Activated T-cell treated with anti-CD3 and anti-CD28 coated beads, Interleukin-2, amount 50 U/mL, for 72 hours (primary cell): ENCODE results near the gene ISLR2. TPM values are rescaled to one million over a fixed set of nuclear protein-coding genes. Genes with fewer than 3 reads are reported as not detected.
A peak's percentile ranks its signal among the peaks of the same experiment; 100 is the strongest.

ENCODE experiments used
- ATAC-seq, 2 donors: fragments of 150-1000 bp; cut with Tn5 transposase; replicated peaks in 1 of 2; 2 replicates each; pipeline ENCODE4 v1.10.0; 2021; ENCODE audit warnings: moderate library complexity in 2 of 2, mild to moderate bottlenecking in 1 of 2
- DNase-seq, 2 donors: peaks; one replicate each; pipeline ENCODE4 v3.0.0; 2021 to 2022; ENCODE audit warnings: mixed read lengths in 1 of 2
- H3K27ac Mint-ChIP-seq: one replicate; pipeline ENCODE4 v1.8.0; 2022; ENCODE audit warnings: mild to moderate bottlenecking, moderate library complexity, mixed read lengths
- H3K27me3 Mint-ChIP-seq: one replicate; pipeline ENCODE4 v1.8.0; 2022; ENCODE audit warnings: low read depth, mixed read lengths
- H3K36me3 Mint-ChIP-seq, 2 donors: one replicate each; pipeline ENCODE4 v1.8.0; 2022; ENCODE audit warnings: mixed read lengths in 2 of 2, mild to moderate bottlenecking in 1 of 2; ENCODE audit not compliant: insufficient read depth in 2 of 2
- H3K4me1 Mint-ChIP-seq: one replicate; pipeline ENCODE4 v1.8.0; 2022; ENCODE audit warnings: low read depth, mixed read lengths
- H3K4me3 Mint-ChIP-seq, 2 donors: one replicate each; pipeline ENCODE4 v1.8.0; 2022; ENCODE audit warnings: mild to moderate bottlenecking in 2 of 2, mixed read lengths in 2 of 2, moderate library complexity in 2 of 2
- H3K9me3 Mint-ChIP-seq, 2 donors: one replicate each; pipeline ENCODE4 v1.8.0; 2022; ENCODE audit warnings: mixed read lengths in 2 of 2
- total RNA-seq, 2 donors: library from RNA; stranded (reverse); gene quantifications; one replicate each; pipeline ENCODE4 v1.2.3, GENCODE V29; 2022

Gene ISLR2
- total RNA-seq, 2 donors from 2014 or later, result 0.62 TPM; not detected in 1

GRCh38 chr15:74133694-74134386 is 3.5 kb downstream of the ISLR2 start:
- Mint-ChIP-seq H3K4me1 (peaks cover 40% of the 10 kb centered on the region), H3K9me3 (no peaks in the 10 kb centered on the region), H3K36me3 (no peaks in the 10 kb centered on the region), H3K27me3 (peaks cover 93% of the 10 kb centered on the region), H3K4me3 (no peak overlapping the region), H3K27ac (no peak overlapping the region)
- no peak for ATAC-seq
- DNase-seq, result no peak

GRCh38 chr15:74134387-74135027 is 4.1 kb downstream of the ISLR2 start:
- Mint-ChIP-seq H3K36me3 (no peaks in the 10 kb centered on the region), H3K27me3 (peaks cover 93% of the 10 kb centered on the region), H3K27ac (no peak overlapping the region), H3K4me1 (peaks cover 39% of the 10 kb centered on the region), H3K9me3 (no peaks in the 10 kb centered on the region), H3K4me3 (peak overlapping the region; percentile 40 to 43)
- DNase-seq, result peak; percentile 54 to 70
- ATAC-seq, result peak; percentile 40 to 43

GRCh38 chr15:74135041-74135565 is 4.7 kb downstream of the ISLR2 start:
- no peak for ATAC-seq
- H3K27me3 Mint-ChIP-seq, result peaks cover 92% of the 10 kb centered on the region
- DNase-seq, result no peak
- peaks cover 44% of the 10 kb centered on the region for H3K4me1 Mint-ChIP-seq
- no peaks in the 10 kb centered on the region for H3K9me3 Mint-ChIP-seq
- H3K36me3 Mint-ChIP-seq, result no peaks in the 10 kb centered on the region
- H3K27ac Mint-ChIP-seq, result no peak overlapping the region
- peak overlapping the region; percentile 40 to 43 for H3K4me3 Mint-ChIP-seq

GRCh38 chr15:74136540-74136813 is 6.1 kb downstream of the ISLR2 start:
- Mint-ChIP-seq H3K27me3 (peaks cover 88% of the 10 kb centered on the region), H3K4me3 (peak overlapping the region; percentile 50 to 79), H3K36me3 (no peaks in the 10 kb centered on the region), H3K4me1 (peaks cover 38% of the 10 kb centered on the region), H3K27ac (no peak overlapping the region), H3K9me3 (no peaks in the 10 kb centered on the region)
- no peak for DNase-seq
- ATAC-seq, result no peak

DNA sequence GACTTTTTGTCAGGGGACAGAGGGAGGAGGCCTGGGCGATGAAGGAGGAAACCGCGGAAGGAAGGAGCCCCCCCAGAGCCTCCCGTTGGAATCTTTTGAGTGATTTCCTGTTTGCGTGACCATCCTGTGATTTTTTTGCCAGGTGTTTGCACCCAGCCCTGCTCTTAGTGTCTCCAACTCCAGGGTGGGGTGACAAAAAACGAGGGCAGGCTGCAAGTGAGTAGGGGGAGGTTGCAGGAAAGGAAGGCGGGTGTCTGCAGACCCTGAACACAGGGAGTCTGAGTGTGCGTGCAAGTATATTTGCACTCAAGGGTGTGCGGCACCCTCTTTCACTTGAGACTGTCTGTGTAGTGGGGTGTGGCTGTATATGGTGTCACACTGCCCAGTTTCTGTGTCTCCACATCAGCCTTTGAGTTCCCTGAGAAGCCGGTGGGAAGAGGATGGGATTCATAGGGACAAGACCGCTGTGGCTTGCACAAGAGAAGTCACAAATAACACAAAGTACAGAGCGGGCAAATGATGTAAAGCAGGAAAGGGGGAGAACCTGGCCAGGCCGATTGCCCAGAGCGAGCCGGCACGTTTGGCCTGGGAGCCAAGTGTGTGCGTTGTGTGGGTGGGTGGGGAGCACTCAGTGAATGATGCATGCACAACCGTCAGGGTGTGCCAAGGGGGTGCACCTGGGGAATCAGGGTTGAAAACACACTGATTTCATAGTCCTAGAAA is 6.6 kb downstream of the ISLR2 start:
- no peaks in the 10 kb centered on the region for H3K36me3 Mint-ChIP-seq
- DNase-seq, result no peak
- H3K27me3 Mint-ChIP-seq, result peaks cover 84% of the 10 kb centered on the region
- no peak for ATAC-seq
- H3K27ac Mint-ChIP-seq, result no peak overlapping the region
- H3K4me3 Mint-ChIP-seq, result peak overlapping the region; percentile 50 to 79
- H3K9me3 Mint-ChIP-seq, result no peaks in the 10 kb centered on the region
- H3K4me1 Mint-ChIP-seq, result peaks cover 35% of the 10 kb centered on the region

GRCh38 chr15:74137537-74137894 is 7.1 kb downstream of the ISLR2 start:
- DNase-seq, result no peak
- H3K27ac Mint-ChIP-seq, result no peak overlapping the region
- no peak overlapping the region for H3K4me3 Mint-ChIP-seq
- H3K27me3 Mint-ChIP-seq, result peaks cover 81% of the 10 kb centered on the region
- no peaks in the 10 kb centered on the region for H3K36me3 Mint-ChIP-seq
- H3K9me3 Mint-ChIP-seq, result no peaks in the 10 kb centered on the region
- peaks cover 32% of the 10 kb centered on the region for H3K4me1 Mint-ChIP-seq
- no peak for ATAC-seq

- ATAC-seq (no peak), DNase-seq (no peak)
- peaks cover 32% of the 10 kb centered on the region for H3K4me1 Mint-ChIP-seq
- H3K27me3 Mint-ChIP-seq, result peaks cover 71% of the 10 kb centered on the region
- H3K36me3 Mint-ChIP-seq, result no peaks in the 10 kb centered on the region
- no peaks in the 10 kb centered on the region for H3K9me3 Mint-ChIP-seq
- no peak overlapping the region for H3K27ac Mint-ChIP-seq
- no peak overlapping the region for H3K4me3 Mint-ChIP-seq
Observed at GRCh38 chr15:74138642-74139041, 8.3 kb downstream of the ISLR2 start.

- Mint-ChIP-seq H3K4me1 (peaks cover 14% of the 10 kb centered on the region), H3K27ac (no peak overlapping the region), H3K36me3 (no peaks in the 10 kb centered on the region), H3K9me3 (no peaks in the 10 kb centered on the region), H3K27me3 (peaks cover 74% of the 10 kb centered on the region), H3K4me3 (no peak overlapping the region)
- DNase-seq, result no peak
- ATAC-seq, result no peak
Observed at GRCh38 chr15:74141591-74141990, 11.2 kb downstream of the ISLR2 start.

GRCh38 chr15:74144153-74144775 is 13.9 kb downstream of the ISLR2 start:
- Mint-ChIP-seq H3K4me3 (no peak overlapping the region), H3K27me3 (peaks cover 69% of the 10 kb centered on the region), H3K4me1 (peaks cover 6% of the 10 kb centered on the region), H3K9me3 (no peaks in the 10 kb centered on the region), H3K27ac (no peak overlapping the region), H3K36me3 (no peaks in the 10 kb centered on the region)
- DNase-seq (no peak), ATAC-seq (peak in 1 of 2 donors; percentile 44)

DNA sequence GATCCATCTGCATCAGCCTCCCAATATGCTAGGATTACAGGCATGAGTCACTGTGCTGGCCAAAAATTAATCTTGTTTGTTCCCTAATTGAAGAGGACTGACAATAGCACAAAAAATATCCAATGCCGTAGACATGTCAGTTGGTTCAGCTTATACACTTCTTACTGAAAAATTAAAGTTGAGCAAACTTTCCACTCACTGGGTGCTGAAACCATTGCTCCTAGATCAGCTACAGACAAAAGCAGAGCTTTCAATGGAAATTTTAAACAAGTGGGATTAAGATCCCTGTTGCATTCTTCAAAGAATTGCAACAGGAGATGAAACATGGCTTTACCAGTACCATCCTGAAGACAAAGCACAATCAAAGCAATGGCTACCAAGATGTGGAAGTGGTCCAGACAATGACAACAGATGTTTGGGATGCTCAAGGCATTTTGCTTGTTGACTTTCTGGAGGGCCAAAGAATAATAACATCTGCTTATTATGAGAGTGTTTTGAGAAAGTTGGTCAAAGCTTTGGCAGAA is 16.0 kb downstream of the ISLR2 start:
- Mint-ChIP-seq H3K27me3 (peaks cover 62% of the 10 kb centered on the region), H3K4me1 (no peaks in the 10 kb centered on the region), H3K27ac (no peak overlapping the region), H3K36me3 (no peaks in the 10 kb centered on the region), H3K9me3 (no peaks in the 10 kb centered on the region), H3K4me3 (no peak overlapping the region)
- ATAC-seq, result no peak
- DNase-seq, result no peak

- Mint-ChIP-seq H3K4me3 (no peak overlapping the region), H3K27me3 (peaks cover 69% of the 10 kb centered on the region), H3K9me3 (no peaks in the 10 kb centered on the region), H3K27ac (no peak overlapping the region), H3K36me3 (no peaks in the 10 kb centered on the region), H3K4me1 (no peaks in the 10 kb centered on the region)
- DNase-seq (no peak), ATAC-seq (no peak)
Observed at GRCh38 chr15:74147051-74147450, 16.7 kb downstream of the ISLR2 start.

DNA sequence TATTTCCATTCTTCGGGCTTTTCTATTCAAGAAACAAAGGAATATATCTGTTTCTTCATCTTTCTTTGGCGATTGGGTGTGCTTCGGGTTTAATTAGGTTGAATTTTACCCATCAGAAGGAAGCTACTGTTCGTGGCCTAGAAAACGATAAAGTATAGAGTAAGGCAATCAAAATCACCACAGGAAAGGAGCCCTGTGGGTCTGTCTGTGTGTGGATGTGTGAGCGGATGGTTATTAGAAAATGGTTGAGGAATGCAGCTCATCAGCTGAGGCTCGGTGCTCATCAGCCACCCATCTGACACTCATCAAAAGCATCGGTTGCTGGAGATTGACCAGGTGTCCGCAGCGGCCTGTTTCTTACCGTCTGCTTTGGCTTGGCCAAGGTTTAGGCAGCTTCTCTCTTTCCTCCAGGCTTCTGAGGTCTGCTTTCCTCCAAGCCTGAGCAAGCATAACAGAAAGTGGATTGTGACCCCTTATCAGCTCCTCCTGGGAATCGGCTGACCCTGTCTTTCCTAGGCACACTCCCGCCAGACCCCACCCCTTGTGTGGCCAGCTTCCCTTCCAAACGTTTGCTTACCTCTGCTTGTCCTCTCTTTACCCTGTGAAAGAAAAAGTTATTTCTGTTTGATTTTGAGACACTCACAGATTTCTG is 25.5 kb downstream of the ISLR2 start:
- Mint-ChIP-seq H3K36me3 (no peaks in the 10 kb centered on the region), H3K27me3 (peaks cover 47% of the 10 kb centered on the region), H3K4me1 (peaks cover 21% of the 10 kb centered on the region), H3K27ac (no peak overlapping the region), H3K4me3 (no peak overlapping the region), H3K9me3 (no peaks in the 10 kb centered on the region)
- no peak for DNase-seq
- ATAC-seq, result no peak
